ENCODE data around the gene FEN1. TPM values are rescaled to one million over a fixed set of nuclear protein-coding genes. Genes with fewer than 3 reads are reported as not detected.

FEN1 gene
- total and polyA plus RNA-seq, 2 of the 13 experiments (the other 11 are each of a cell fraction or from before 2014, with no cell fraction given): 12.4 to 102 TPM

DNA sequence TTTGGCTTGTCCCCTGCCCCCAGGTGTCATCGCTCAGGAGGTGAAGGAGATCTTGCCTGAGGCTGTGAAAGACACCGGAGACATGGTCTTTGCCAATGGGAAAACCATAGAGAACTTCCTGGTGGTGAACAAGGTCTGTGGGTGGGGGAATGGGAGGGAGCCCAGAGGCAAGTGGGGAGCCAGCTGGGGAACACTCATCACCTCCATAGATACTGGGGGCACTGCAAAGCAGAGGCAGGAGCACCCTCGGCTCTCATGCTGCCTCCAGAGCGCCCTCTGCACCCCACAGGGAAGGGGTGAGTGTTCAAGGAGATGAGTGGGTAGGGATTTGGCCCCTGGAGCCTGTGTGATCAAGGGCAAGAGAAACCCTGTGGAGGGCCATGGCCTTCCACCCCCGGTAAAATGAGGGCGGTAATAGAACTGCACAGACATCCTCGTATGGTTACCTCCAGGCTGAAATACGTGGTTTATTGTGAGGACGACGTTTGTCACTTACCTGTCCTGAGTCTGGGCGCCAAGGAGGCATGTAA, 14.3 kb upstream of the FEN1 start (continued):
- TF ChIP-seq, protein P1, sequence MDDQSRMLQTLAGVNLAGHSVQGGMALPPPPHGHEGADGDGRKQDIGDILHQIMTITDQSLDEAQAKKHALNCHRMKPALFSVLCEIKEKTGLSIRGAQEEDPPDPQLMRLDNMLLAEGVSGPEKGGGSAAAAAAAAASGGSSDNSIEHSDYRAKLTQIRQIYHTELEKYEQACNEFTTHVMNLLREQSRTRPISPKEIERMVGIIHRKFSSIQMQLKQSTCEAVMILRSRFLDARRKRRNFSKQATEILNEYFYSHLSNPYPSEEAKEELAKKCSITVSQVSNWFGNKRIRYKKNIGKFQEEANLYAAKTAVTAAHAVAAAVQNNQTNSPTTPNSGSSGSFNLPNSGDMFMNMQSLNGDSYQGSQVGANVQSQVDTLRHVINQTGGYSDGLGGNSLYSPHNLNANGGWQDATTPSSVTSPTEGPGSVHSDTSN (CRISPR knock-in tag; IDR thresholded peaks at IDR 0.05; ENCODE audit: borderline replicate concordance): no peak
- TF ChIP-seq, protein P2, sequence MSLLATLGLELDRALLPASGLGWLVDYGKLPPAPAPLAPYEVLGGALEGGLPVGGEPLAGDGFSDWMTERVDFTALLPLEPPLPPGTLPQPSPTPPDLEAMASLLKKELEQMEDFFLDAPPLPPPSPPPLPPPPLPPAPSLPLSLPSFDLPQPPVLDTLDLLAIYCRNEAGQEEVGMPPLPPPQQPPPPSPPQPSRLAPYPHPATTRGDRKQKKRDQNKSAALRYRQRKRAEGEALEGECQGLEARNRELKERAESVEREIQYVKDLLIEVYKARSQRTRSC (CRISPR knock-in tag; IDR thresholded peaks at IDR 0.05; ENCODE audit: low read depth): no peak

DNA sequence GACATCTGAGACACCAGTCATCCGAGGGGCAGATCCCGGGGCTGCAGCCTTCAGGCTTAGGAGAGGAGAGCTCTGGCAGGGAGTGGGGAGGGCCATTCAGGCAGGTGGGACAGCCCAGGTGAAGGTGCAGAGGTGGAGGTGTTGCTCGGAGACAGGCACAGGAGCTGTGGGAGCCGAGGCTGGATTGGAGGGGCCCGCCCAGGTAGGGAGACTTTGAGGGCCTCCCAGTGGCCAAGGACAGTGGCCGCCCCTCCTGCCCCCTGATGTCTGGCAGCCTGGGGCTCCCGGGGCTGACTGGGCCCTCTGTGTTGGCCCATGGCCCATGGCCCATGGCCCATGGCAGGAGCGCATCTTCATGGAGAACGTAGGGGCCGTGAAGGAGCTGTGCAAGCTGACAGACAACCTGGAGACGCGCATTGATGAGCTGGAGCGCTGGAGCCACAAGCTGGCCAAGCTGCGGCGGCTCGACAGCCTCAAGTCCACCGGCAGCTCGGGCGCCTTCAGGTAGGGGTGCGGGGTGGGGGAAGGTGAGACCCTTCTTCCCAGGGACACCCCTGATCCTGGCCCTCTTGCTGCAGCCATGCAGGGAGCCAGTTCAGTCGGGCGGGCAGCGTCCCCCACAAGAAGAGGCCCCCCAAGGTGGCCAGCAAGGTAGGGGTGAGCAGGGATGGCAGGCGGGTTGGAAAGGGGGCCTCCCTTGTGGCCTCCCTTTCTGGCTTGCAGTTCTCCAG, 13.6 kb upstream of the FEN1 start:
- ChIA-PET CTCF (ENCODE audit: low intra/inter-chr PET ratio, low total read pairs) (interaction anchor here (3.5 kb wide), 1 partner anchor 32 kb away, joined by 38 read pairs; no protein-coding TSS in a partner anchor), POLR2A (interaction anchor here (0.6 kb wide), 1 partner anchor 9 kb away, joined by 3 read pairs; no protein-coding TSS in a partner anchor)
- BruUV-seq (replicated peaks): no TSS peak
- Histone ChIP-seq H3K4me2 (ENCODE audit: low read depth, low read length) (no peak overlapping the region), H3K4me3 (replicated peaks in 1 of 3; ENCODE audit: insufficient read depth in 1 of 3, low read depth in 2 of 3, low read length in 3 of 3) (no peak overlapping the region), H4K20me1 (ENCODE audit: insufficient read depth, low read length) (no peaks in the 10 kb centered on the region), H2AFZ (ENCODE audit: low read length) (no peak overlapping the region), H3K36me3 (replicated peaks in 1 of 2; ENCODE audit: control insufficient read depth in 1 of 2, insufficient read depth in 2 of 2, low read length in 2 of 2) (peaks cover 34 to 63% of the 10 kb centered on the region in 2 experiments; a peak in 4 of 5 replicates), H3K9me3 (ENCODE audit: low read length) (no peaks in the 10 kb centered on the region), H3K79me2 (ENCODE audit: insufficient read depth, low read length) (no peaks in the 10 kb centered on the region), H3K27me3 (ENCODE audit: control insufficient read depth in 1 of 2, insufficient read depth in 2 of 2, low read length in 2 of 2) (no peaks in the 10 kb centered on the region), H3K27ac (ENCODE audit: extremely low read length, insufficient read depth, low read length) (no peak overlapping the region), H3K4me1 (ENCODE audit: insufficient read depth, low read length) (no peaks in the 10 kb centered on the region), H3K9ac (ENCODE audit: insufficient read depth, low read depth, low read length) (no peak overlapping the region)
- ATAC-seq: no peak
- no peak for DNase-seq (ENCODE audit: low spot score)
- 97% methylated on average over 4 of the region's 24 CpGs for WGBS (ENCODE audit: low lambda C conversion rate)
- FAIRE-seq: no peak
- in situ Hi-C loops (cut with HindIII; ENCODE audit: extremely low pct_ligation_motif_present, low pct_unique_long_range_greater_than_20kb) (no loop called here), intact Hi-C loops (cut with micrococcal nuclease; ENCODE audit: unreplicated experiment) (no loop called here)
- TF ChIP-seq AGO2 (optimal IDR thresholded peaks at IDR 0.05; ENCODE audit: low read depth, low read length) (peak; percentile 73), SOX5 (CRISPR knock-in tag; IDR thresholded peaks at IDR 0.05; ENCODE audit: borderline replicate concordance) (no peak), ONECUT2 (CRISPR knock-in tag; IDR thresholded peaks at IDR 0.05) (no peak), RBFOX2 (IDR thresholded peaks at IDR 0.05; ENCODE audit: low read depth, low read length) (peak; percentile 29; the same call in 1 of the 2 replicates)
